K562 (cell line): ENCODE measurements around the gene PBX2. TPM values are rescaled to one million over a fixed set of nuclear protein-coding genes. Genes with fewer than 3 reads are reported as not detected.
A peak's percentile ranks its signal among the peaks of the same experiment; 100 is the strongest.

Experiments used
- ARHGAP35 ChIP-seq: fragments of 450-650 bp; IDR thresholded peaks from 2 replicates; pipeline ENCODE4 v1.6.1; 2018; ENCODE audit not compliant: partially characterized antibody
- BCL6 ChIP-seq: fragments of 250-450 bp; sonication (Bioruptor Pico); IDR thresholded peaks from 2 replicates; pipeline ENCODE4 v1.4.0; 2020
- CHD1 ChIP-seq: fragments of 200-600 bp; sonication (generic); IDR thresholded peaks from one replicate; pipeline ENCODE4 v1.6.1; 2012; ENCODE audit warnings: mild to moderate bottlenecking, moderate library complexity, low read length, inconsistent platforms
- DIDO1 ChIP-seq: fragments of 450-650 bp; IDR thresholded peaks from 2 replicates; pipeline ENCODE4 v1.6.1; 2016; ENCODE audit warnings: low read depth, missing biosample characterization, missing genetic modification characterization
- EP400 ChIP-seq: fragments of 450-650 bp; IDR thresholded peaks from 2 replicates; pipeline ENCODE4 v1.6.1; 2017; ENCODE audit warnings: antibody characterized with exemption, mild to moderate bottlenecking, moderate library complexity
- FOXA3 ChIP-seq, 2 experiments: fragments of 450-650 bp in 1 of 2; sonication (generic) in 1 of 2; formaldehyde crosslinking; IDR thresholded peaks in 1 of 2; conservative IDR thresholded peaks in 1 of 2; 2 replicates each; pipeline versions ENCODE4 v1.4.0 to v1.8.0; 2020 to 2022; ENCODE audit warnings: mild to moderate bottlenecking in 2 of 2, missing genetic modification reagents in 1 of 2
- HSF4 ChIP-seq: fragments of 250-450 bp; sonication (Bioruptor Pico); IDR thresholded peaks from 2 replicates; pipeline ENCODE4 v2.1.2; 2022; ENCODE audit warnings: mild to moderate bottlenecking, moderate library complexity, borderline replicate concordance
- MAFF ChIP-seq: IDR thresholded peaks from 2 replicates; pipeline ENCODE4 v1.6.1; 2012; ENCODE audit warnings: low read length, improper control_type of control experiment
- MAZ ChIP-seq, 2 experiments: fragments of 450-650 bp in 1 of 2; sonication (generic) in 1 of 2; formaldehyde crosslinking; IDR thresholded peaks in 1 of 2; conservative IDR thresholded peaks in 1 of 2; 2 replicates each; pipeline versions ENCODE4 v1.4.0 to v1.5.0; 2020; ENCODE audit warnings: mild to moderate bottlenecking in 1 of 2, missing genetic modification reagents in 1 of 2
- MIER1 ChIP-seq: fragments of 450-650 bp; IDR thresholded peaks from 2 replicates; pipeline ENCODE4 v1.6.1; 2016; ENCODE audit warnings: antibody characterized with exemption, mild to moderate bottlenecking, low read depth
- MTA3 ChIP-seq: fragments of 450-650 bp; formaldehyde crosslinking; IDR thresholded peaks from 2 replicates; pipeline ENCODE4 v1.6.1; 2017; ENCODE audit warnings: mild to moderate bottlenecking, borderline replicate concordance
- NR3C1 ChIP-seq: sonication (generic); formaldehyde crosslinking; IDR thresholded peaks from 2 replicates; pipeline ENCODE4 v1.8.1; 2022; ENCODE audit warnings: missing genetic modification reagents
- OTX1 ChIP-seq: fragments of 450-650 bp; formaldehyde crosslinking; IDR thresholded peaks from 2 replicates; pipeline ENCODE4 v1.4.0; 2022; ENCODE audit warnings: mild to moderate bottlenecking
- SAP30 ChIP-seq: fragments of 200-600 bp; sonication (generic); IDR thresholded peaks from 2 replicates; pipeline ENCODE4 v1.6.1; 2012; ENCODE audit warnings: borderline replicate concordance, low read depth, mild to moderate bottlenecking, moderate library complexity, low read length, control low read depth, inconsistent platforms; ENCODE audit not compliant: insufficient read depth, poor library complexity, severe bottlenecking
- SMC3 ChIP-seq: conservative IDR thresholded peaks from 2 replicates; pipeline ENCODE4 v1.6.1; 2011; ENCODE audit warnings: low read depth, low read length, improper control_type of control experiment; ENCODE audit not compliant: insufficient read depth
- SP2 ChIP-seq: IDR thresholded peaks from 2 replicates; pipeline ENCODE4 v1.6.1; 2011; ENCODE audit warnings: mild to moderate bottlenecking, low read depth, low read length, moderate library complexity; ENCODE audit not compliant: poor library complexity, severe bottlenecking; ENCODE audit errors: extremely low read depth
- ZC3H8 ChIP-seq: fragments of 450-650 bp; IDR thresholded peaks from 2 replicates; pipeline ENCODE4 v1.6.1; 2017
- ZNF274 ChIP-seq: IDR thresholded peaks from 2 replicates; pipeline ENCODE4 v1.6.1; 2011; ENCODE audit warnings: low read depth, mild to moderate bottlenecking, low read length, moderate library complexity, borderline replicate concordance
- ZNF3 ChIP-seq: fragments of 250-450 bp; sonication (Bioruptor Pico); IDR thresholded peaks from 2 replicates; pipeline ENCODE4 v1.5.0; 2021; ENCODE audit warnings: mild to moderate bottlenecking, moderate library complexity
- ZNF589 ChIP-seq: fragments of 200-800 bp; sonication (Bioruptor generic); IDR thresholded peaks from 2 replicates; pipeline ENCODE4 v1.6.1; 2016; ENCODE audit warnings: low read depth, missing genetic modification characterization, missing compliant biosample characterization
- ZNF644 ChIP-seq: fragments of 200-800 bp; sonication (Bioruptor generic); IDR thresholded peaks from 2 replicates; pipeline ENCODE4 v1.6.1; 2016; ENCODE audit warnings: low read depth, missing genetic modification characterization, missing compliant biosample characterization
- ZNF830 ChIP-seq: fragments of 250-450 bp; sonication (Bioruptor Pico); IDR thresholded peaks from 2 replicates; pipeline ENCODE4 v1.5.0; 2021; ENCODE audit warnings: mild to moderate bottlenecking
- polyA plus RNA-seq, 8 experiments: library from polyadenylated mRNA; depleted of rRNA in 4 of 8; stranded (reverse) in 5 of 8; unstranded in 3 of 8; fragments of >200 nt; fragmentation: Nextera tagmentation in 2 of 8; fragmentation: Illumina TruSeq in 1 of 8; extraction: Ambion mirVana in 2 of 8; extraction: Trizol in 1 of 8; gene quantifications; 2 replicates each; pipeline versions ENCODE4 v1.2.1 to v1.2.3, GENCODE V29; 2011 to 2014; ENCODE audit warnings: inconsistent platforms in 1 of 8, missing spikeins in 1 of 8
- total RNA-seq, 7 experiments: library from RNA; depleted of rRNA in 6 of 7; stranded (reverse); fragments of >200 nt in 6 of 7; fragmentation: Illumina TruSeq in 2 of 7; extraction: Trizol in 2 of 7; gene quantifications; 2 replicates each; pipeline versions ENCODE4 v1.2.1 to v1.2.3, GENCODE V29; 2011 to 2021; ENCODE audit warnings: low replicate concordance in 1 of 7
- TF ChIP-seq, protein P1 (sequence below): sonication (generic); formaldehyde crosslinking; IDR thresholded peaks from 2 replicates; pipeline ENCODE4 v1.8.1; 2022; ENCODE audit warnings: missing genetic modification reagents
- TF ChIP-seq, protein P2 (sequence below): fragments of 250-450 bp; sonication (Bioruptor Pico); IDR thresholded peaks from 2 replicates; pipeline ENCODE4 v1.8.0; 2021; ENCODE audit warnings: moderate library complexity, mild to moderate bottlenecking, inconsistent platforms
- TF ChIP-seq, protein P3 (sequence below): fragments of 450-650 bp; IDR thresholded peaks from 2 replicates; pipeline ENCODE4 v1.6.1; 2016; ENCODE audit warnings: missing biosample characterization, missing genetic modification characterization
- TF ChIP-seq, protein P4 (sequence below): fragments of 450-650 bp; formaldehyde crosslinking; IDR thresholded peaks from 2 replicates; pipeline ENCODE4 v1.4.0; 2020; ENCODE audit warnings: mild to moderate bottlenecking, moderate library complexity

PBX2 gene
- total and polyA plus RNA-seq, 9 of the 15 experiments (the other 6 are each of a cell fraction or from before 2014, with no cell fraction given): 1.9 to 134 (median 62.5) TPM

DNA sequence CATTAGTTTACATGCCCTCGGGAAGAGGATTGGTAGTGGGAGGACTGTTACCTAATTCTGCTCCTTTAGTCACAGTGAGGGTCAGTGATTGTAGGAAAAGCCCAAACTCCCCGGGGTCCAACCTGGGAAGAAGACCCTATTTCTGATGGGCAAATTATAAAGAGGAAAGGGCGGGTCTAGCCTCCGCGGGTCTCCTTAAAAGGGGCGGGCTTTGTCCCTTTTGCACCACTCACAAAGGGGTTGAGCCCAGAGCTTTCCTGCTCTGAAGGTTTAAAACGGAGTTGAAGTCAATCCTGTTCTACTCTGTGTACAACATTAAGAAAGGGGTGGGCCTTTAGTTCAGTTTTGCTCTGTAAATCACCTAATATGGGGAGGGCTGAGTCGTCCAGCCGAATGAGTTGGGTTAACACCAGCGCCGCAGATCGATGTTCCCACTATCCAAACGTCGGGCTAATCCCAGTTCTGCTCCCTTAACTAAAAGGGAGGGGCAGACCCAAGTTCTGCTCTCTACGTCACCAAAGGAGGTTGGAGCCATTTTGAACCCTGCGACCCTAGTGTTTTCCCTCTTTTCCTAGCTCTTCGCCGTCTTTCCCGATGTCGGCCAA, 12.7 kb downstream of the PBX2 start (continued):
- TF ChIP-seq CHD1 (peak; percentile 95), SP2 (no peak), ZNF3 (CRISPR knock-in tag) (no peak), HSF4 (CRISPR knock-in tag) (no peak), ZC3H8 (no peak), SAP30 (no peak), ARHGAP35 (no peak), OTX1 (no peak), SMC3 (no peak), MIER1 (no peak), DIDO1 (tag) (peak; percentile 65; the same call in 1 of the 2 replicates), MAZ (CRISPR knock-in tag; conservative IDR thresholded peaks at IDR 0.05 in 1 of 2, IDR thresholded peaks at IDR 0.05 in 1 of 2) (no peak; a peak in 2 of 4 replicates), MTA3 (no peak), ZNF274 (no peak), ZNF644 (tag) (peak; percentile 57; the same call in 1 of the 2 replicates), ZNF589 (CRISPR knock-in tag) (no peak), NR3C1 (no peak), EP400 (no peak; the same call in none of the 2 replicates), BCL6 (CRISPR knock-in tag) (no peak), MAFF (no peak), ZNF830 (peak; percentile 89; the same call in 1 of the 2 replicates), FOXA3 (CRISPR knock-in tag; conservative IDR thresholded peaks at IDR 0.05 in 1 of 2, IDR thresholded peaks at IDR 0.05 in 1 of 2) (no peak)
- TF ChIP-seq, protein P1, sequence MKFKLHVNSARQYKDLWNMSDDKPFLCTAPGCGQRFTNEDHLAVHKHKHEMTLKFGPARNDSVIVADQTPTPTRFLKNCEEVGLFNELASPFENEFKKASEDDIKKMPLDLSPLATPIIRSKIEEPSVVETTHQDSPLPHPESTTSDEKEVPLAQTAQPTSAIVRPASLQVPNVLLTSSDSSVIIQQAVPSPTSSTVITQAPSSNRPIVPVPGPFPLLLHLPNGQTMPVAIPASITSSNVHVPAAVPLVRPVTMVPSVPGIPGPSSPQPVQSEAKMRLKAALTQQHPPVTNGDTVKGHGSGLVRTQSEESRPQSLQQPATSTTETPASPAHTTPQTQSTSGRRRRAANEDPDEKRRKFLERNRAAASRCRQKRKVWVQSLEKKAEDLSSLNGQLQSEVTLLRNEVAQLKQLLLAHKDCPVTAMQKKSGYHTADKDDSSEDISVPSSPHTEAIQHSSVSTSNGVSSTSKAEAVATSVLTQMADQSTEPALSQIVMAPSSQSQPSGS (CRISPR knock-in tag): no peak
- TF ChIP-seq, protein P2, sequence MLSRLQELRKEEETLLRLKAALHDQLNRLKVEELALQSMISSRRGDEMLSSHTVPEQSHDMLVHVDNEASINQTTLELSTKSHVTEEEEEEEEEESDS (CRISPR knock-in tag): no peak
- TF ChIP-seq, protein P3, sequence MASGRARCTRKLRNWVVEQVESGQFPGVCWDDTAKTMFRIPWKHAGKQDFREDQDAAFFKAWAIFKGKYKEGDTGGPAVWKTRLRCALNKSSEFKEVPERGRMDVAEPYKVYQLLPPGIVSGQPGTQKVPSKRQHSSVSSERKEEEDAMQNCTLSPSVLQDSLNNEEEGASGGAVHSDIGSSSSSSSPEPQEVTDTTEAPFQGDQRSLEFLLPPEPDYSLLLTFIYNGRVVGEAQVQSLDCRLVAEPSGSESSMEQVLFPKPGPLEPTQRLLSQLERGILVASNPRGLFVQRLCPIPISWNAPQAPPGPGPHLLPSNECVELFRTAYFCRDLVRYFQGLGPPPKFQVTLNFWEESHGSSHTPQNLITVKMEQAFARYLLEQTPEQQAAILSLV (tag): no peak
- TF ChIP-seq, protein P4, sequence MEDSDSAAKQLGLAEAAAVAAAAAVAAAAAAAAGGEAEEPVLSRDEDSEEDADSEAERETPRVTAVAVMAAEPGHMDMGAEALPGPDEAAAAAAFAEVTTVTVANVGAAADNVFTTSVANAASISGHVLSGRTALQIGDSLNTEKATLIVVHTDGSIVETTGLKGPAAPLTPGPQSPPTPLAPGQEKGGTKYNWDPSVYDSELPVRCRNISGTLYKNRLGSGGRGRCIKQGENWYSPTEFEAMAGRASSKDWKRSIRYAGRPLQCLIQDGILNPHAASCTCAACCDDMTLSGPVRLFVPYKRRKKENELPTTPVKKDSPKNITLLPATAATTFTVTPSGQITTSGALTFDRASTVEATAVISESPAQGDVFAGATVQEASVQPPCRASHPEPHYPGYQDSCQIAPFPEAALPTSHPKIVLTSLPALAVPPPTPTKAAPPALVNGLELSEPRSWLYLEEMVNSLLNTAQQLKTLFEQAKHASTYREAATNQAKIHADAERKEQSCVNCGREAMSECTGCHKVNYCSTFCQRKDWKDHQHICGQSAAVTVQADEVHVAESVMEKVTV (CRISPR knock-in tag): 0 out of 2 replicates have a peak, but pooled peaks have one; percentile 40
